GM12875 (cell line): ENCODE measurements around the gene RUNX1.

Experiments
- H3K4me3 ChIP-seq: one replicate; pipeline ENCODE4 v1.5.1; 2011; ENCODE audit warnings: low read depth, low read length, control low read depth
- CTCF ChIP-seq: IDR thresholded peaks from 2 replicates; pipeline ENCODE4 v1.5.1; 2011; ENCODE audit warnings: low read depth, mild to moderate bottlenecking, control low read depth, inconsistent platforms, low read length, moderate library complexity, borderline replicate concordance; ENCODE audit not compliant: insufficient read depth

RUNX1 gene

GRCh38 chr21:35032474-35033263 lies 16.4 kb downstream of the RUNX1 start:
- TF ChIP-seq CTCF = no peak
- no peak overlapping the region for H3K4me3 ChIP-seq

GRCh38 chr21:35028451-35028978 lies 20.6 kb downstream of the RUNX1 start:
- no peak overlapping the region for H3K4me3 ChIP-seq
- no peak for TF ChIP-seq CTCF

GRCh38 chr21:35027563-35028450 lies 21.3 kb downstream of the RUNX1 start:
- TF ChIP-seq CTCF = no peak
- no peak overlapping the region for H3K4me3 ChIP-seq

GRCh38 chr21:35026617-35027562 lies 22.2 kb downstream of the RUNX1 start:
- TF ChIP-seq CTCF = no peak
- H3K4me3 ChIP-seq = no peak overlapping the region

- no peak overlapping the region for H3K4me3 ChIP-seq
- TF ChIP-seq CTCF = no peak
These were observed 23.0 kb downstream of the RUNX1 start for GRCh38 chr21:35026153-35026500.

GRCh38 chr21:35025206-35026152 lies 23.6 kb downstream of the RUNX1 start:
- no peak overlapping the region for H3K4me3 ChIP-seq
- no peak for TF ChIP-seq CTCF
